Activated naive CD4-positive, alpha-beta T cell (primary cell): ENCODE measurements around the gene MBLAC1.

Source experiments
- DNase-seq, 4 experiments: peaks; one replicate each; lab custom pipeline; 2025; lab: John Stamatoyannopoulos, UW

The MBLAC1 gene, protein sequence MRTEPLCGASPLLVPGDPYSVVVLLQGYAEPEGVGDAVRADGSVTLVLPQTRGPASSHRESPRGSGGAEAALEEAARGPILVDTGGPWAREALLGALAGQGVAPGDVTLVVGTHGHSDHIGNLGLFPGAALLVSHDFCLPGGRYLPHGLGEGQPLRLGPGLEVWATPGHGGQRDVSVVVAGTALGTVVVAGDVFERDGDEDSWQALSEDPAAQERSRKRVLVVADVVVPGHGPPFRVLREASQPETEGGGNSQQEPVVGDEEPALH

GRCh38 chr7:100126931-100127865 lies at the start of gene MBLAC1:
MBLAC1 (plus strand) TSS chr7:100126967; CDS start chr7:100127396, 429 bp downstream.
- DNase-seq: peak; percentile 73 to 88 (median 80)

DNA sequence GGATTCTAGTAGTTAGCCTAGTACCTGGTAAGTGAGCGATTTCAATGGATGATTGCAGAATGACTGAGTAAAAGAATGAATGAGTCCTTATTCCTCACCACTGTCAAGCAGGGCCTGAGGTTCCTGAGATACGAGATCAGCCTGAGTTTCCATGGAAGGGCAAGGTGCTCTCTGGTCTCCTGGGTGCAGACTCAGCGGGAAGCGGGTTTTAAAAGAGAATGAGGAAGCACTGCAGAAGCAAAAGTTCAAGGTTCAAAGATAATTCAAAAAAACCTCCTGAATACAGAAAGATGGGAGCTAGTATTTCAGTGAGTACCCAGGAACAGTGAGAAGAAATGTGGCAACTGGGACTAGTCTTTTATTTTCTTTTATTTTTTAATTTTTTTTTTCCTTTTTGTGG lies 49.6 kb upstream of the MBLAC1 start:
- no peak for DNase-seq

DNA sequence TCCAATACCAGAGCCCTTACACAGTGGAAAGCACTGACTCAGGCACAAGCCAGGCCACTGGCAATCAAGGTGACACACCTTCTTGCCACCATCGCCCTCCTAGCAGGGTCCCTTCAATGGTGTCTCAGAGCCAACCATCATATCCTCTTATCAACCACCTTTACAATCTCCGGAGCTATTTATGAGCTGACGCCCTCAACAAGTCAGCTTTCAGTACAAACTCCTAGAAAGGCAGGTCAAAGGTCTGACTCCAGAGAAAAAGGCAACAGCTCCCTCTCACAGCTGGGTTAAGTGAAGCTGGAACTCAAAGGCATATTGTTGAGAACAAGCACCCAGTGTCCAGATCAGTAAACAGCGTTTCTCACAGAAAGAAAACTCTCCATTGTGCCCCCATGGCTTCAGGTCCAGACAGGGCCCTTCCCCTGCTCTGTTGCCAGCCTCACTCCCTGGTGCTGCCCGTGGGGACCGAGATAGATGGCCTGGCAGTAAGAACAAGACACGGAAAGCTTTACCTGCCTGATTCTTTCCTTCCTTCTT lies 47.7 kb upstream of the MBLAC1 start:
- no peak for DNase-seq

DNA sequence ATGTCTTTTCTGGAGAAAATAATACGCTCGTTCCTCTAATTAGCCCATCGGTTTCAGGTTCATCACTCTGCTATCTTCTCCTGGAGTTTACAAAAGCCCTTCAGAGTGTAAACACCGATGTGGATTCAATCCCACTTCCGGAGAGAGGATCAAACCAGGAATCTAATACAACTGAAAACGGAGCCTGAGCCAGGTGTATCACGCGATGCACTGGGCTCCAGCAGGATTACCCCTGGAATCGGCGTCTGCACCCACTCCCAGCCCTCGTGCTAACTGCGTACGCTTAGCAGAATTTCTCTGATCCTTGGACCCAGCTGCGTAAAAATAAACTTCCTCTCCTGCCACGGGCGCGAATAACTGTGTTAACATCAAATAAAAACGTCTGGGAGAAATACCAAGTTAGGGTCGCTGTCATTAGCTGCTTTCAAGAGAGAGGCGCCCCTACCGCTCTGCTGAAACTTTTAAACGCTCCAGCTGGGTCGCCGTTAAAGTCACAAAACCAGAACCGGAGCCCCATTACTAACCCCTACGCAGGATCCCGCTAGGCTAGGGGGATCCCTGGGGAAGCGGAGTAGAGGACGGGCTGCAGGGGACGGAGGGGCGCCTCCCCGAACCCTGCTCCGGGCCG lies 45.7 kb upstream of the MBLAC1 start:
- no peak for DNase-seq

GRCh38 chr7:100081535-100082102 lies 45.1 kb upstream of the MBLAC1 start, which contains the start of gene ZNF3:
ZNF3 (minus strand) TSS chr7:100081723; CDS start chr7:100077357, 4,366 bp downstream.
- DNase-seq: peak; percentile 89 to 94 (median 93)

DNA sequence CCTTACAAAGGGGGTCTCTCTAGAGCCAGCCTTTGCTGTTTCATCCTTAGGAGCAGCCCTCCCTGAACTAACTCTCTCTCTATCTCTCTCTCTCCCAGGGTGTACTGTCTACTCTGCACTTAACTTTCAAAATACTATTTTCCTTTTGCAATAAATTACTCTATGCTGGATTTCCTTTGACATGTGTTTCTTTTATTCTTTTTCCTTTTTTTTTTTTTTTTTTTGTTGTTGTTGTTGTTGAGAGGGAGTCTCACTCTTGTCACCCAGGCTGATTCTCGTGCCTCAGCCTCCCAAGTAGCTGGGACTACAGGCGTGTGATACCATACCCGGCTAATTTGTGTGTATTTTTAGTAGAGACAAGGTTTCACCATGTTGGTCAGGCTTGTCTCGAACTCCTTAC lies 43.8 kb upstream of the MBLAC1 start:
- no peak for DNase-seq

GRCh38 chr7:100085515-100085914 lies 41.3 kb upstream of the MBLAC1 start:
- no peak for DNase-seq

DNA sequence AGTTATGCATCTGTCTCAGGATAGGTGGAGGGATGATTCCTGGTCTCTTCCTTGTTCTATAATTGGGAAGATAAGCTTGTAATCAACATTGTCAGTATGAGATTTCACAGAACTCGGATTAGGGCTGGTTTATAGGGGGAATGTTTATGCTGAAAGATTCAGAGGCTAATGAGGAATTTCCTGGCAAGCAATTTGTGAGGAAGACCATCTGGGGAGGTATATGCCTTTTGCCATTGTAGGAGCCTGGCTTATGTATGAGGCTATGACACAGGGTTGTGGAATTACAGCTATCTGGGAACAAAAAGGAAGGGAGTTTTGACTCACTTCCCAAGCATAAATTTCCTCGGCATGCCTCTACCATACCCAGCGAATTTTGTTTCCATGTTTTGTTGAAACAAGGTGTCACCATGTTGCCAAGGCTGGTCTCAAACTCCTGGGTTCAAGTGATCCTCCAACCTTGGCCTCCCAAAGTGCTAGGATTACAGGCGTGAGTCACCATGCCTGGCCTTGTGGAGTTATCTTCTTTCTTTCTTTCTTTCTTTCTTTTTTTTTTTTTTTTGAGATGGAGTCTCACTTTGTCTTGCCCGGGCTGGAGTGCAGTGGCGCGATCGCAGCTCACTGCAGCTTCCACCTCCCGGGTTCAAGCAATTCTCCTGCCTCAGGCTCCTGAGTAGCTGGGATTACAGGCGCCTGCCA lies 39.6 kb upstream of the MBLAC1 start:
- no peak for DNase-seq

- no peak for DNase-seq
These were observed 38.6 kb upstream of the MBLAC1 start for GRCh38 chr7:100088095-100088620.

GRCh38 chr7:100088621-100089457 lies 37.9 kb upstream of the MBLAC1 start, which contains the start of gene COPS6:
COPS6 (plus strand) TSS chr7:100088969; CDS start chr7:100088991, 22 bp downstream.
- DNase-seq: peak; percentile 67 to 85 (median 78)

- DNase-seq: no peak
These were observed 37.1 kb upstream of the MBLAC1 start for GRCh38 chr7:100089458-100090196.

- DNase-seq: no peak
These were observed 36.0 kb upstream of the MBLAC1 start for GRCh38 chr7:100090527-100091410.

GRCh38 chr7:100091411-100092181 lies 35.2 kb upstream of the MBLAC1 start:
- DNase-seq: no peak

DNA sequence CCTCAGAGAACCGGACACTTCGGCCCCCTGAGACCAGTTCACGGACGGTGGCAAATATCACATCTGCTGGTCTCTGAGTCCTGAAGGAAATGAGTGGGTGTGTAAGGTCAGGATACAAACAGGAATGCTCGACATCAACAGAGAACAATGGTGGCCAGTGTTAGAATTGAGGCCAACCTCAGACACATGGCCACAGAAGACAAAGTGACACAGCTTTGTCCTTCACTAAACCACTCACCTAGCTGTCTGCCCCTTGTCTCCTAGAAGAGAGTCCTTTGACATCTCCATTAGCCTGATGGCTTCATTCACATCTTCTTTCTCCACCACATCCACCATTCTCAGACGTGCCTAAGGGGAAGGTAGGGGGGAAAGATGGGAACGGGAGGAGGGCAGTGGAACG lies 33.7 kb upstream of the MBLAC1 start:
- DNase-seq: no peak

- DNase-seq: no peak
These were observed 33.3 kb upstream of the MBLAC1 start for GRCh38 chr7:100093498-100093897.

- DNase-seq: no peak
These were observed 32.8 kb upstream of the MBLAC1 start for GRCh38 chr7:100093925-100094486.

DNA sequence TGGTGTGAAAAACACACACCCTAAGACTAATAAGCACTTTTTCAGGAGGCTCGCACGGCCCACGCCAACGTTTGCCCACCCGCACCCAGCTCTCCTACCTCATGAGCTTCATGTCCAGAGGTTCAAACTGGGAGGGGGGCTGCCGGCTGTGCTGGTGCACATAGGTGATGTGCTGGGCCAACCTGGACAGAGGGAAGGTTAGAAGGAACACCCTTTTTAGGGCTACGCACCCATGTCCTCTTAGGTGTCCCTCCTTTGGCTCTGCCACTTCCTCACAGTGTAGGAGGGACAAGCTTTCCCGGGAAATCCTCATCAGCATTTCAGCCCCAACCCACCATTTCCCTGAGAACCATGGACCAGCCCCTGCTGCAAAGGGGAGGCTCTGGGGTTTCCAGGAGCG lies 31.5 kb upstream of the MBLAC1 start:
- DNase-seq: no peak
